Measurements from ENCODE around the gene SLC22A31. TPM values are rescaled to one million over a fixed set of nuclear protein-coding genes. Genes with fewer than 3 reads are reported as not detected.

Gene SLC22A31
- total and polyA plus RNA-seq, 10 donors, result 0.98 to 8.3 (median 4.6) TPM

DNA sequence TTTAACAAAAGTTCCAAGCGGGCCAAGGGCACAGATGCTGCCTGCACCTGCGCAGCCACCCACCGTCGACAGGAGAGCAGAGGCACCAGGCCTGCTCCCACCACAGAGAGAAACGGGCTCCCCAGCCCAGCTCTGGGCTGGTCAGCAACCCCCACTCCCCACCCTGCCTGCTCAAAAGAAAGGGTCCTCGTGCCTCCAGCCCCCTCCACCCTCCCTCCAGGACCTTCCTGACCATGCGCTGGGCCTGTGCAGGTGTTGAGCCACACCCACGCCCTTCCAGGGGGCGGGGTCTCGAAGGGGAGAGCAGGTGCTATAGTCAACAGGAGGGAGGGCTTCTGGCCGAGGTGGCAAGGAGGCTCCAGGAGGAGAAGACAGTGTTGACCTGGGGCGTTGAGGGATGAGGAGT lies 42.5 kb upstream of the SLC22A31 start:
- no peaks in the 10 kb centered on the region for H3K9me3 ChIP-seq
- H3K4me1 ChIP-seq, result peaks cover 4 to 34% (median 22%) of the 10 kb centered on the region in 6 donors
- WGBS, 5 donors, result 50 to 66% (median 55%) methylated on average over 12 of the region's 12 CpGs
- no peak overlapping the region for H3K27ac ChIP-seq
- DNase-seq, result no peak
- intact Hi-C loops (cut with DNase I; ENCODE audit: low total_unique reads), result no loop called here
- no peak overlapping the region for H3K4me3 ChIP-seq
- peaks cover 0 to 10% (median 0%) of the 10 kb centered on the region in 7 donors for H3K27me3 ChIP-seq (replicated peaks in 1 of 7)
- TF ChIP-seq POLR2AphosphoS5 (IDR thresholded peaks at IDR 0.05) (no peak), POLR2A (IDR thresholded peaks at IDR 0.05) (no peak), CTCF (IDR thresholded peaks at IDR 0.05 in 8 of 11, conservative IDR thresholded peaks at IDR 0.05 in 3 of 11) (no peak)
- no peaks in the 10 kb centered on the region for H3K36me3 ChIP-seq

DNA sequence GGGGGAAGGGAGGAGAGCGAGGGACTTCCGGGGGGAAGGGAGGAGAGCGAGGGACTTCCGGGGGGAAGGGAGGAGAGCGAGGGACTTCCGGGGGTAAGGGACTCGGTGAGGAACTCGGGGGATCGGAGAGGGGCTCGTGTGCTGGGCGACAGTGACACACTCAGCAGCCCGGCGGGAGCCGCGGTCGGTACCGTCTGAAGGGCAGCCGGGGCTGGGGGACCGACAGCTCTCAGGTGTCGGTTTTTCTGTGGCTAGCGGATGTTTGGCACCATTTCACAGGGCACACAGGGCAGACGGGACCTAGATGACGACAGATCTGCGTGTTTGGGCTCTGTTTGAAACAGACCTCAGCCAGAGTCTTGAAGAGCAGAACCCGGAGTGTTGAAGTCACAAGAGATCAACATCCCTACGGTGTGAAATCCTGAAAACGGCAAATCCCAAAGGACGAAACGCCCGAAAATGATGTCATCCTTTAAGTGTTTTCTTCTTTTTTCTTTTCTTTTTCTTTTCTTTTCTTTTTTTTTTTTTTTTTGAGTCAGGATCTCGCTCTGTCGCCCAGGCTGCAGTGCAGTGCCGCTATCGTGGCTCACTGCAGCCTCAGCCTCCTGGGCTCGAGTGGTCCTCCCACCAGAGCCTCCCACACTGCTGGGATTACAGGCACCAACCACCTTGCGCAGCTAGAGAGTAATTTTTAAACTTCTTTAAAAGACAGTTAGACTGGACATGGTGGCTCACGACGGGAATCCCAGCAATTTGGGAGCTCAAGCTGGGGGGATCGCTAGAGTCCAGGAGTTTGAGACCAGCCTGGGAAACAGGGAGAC lies 41.1 kb upstream of the SLC22A31 start:
- peaks cover 4 to 20% (median 13%) of the 10 kb centered on the region in 6 donors for H3K4me1 ChIP-seq
- no peaks in the 10 kb centered on the region for H3K9me3 ChIP-seq
- H3K36me3 ChIP-seq, result no peaks in the 10 kb centered on the region
- DNase-seq, result peak; percentile 94
- WGBS, 5 donors, result 10 to 12% (median 11%) methylated on average over 35 to 39 of the region's 39 CpGs
- intact Hi-C loops (cut with DNase I; ENCODE audit: low total_unique reads), result no loop called here
- peak overlapping the region; percentile 89 to 99 (median 96) for H3K27ac ChIP-seq
- peaks cover 0 to under 1% (median 0%) of the 10 kb centered on the region in 7 donors for H3K27me3 ChIP-seq (replicated peaks in 1 of 7)
- H3K4me3 ChIP-seq, result peak overlapping the region; percentile 35 to 82 (median 56)
- peak; percentile 39 to 69 (median 48) for TF ChIP-seq POLR2A (IDR thresholded peaks at IDR 0.05)
- TF ChIP-seq POLR2AphosphoS5 (IDR thresholded peaks at IDR 0.05), result peak; percentile 85 to 95 (median 89)
- no peak for TF ChIP-seq CTCF (IDR thresholded peaks at IDR 0.05 in 8 of 11, conservative IDR thresholded peaks at IDR 0.05 in 3 of 11)

- Histone ChIP-seq H3K27ac (no peak overlapping the region), H3K4me1 (peaks cover 4 to 24% (median 13%) of the 10 kb centered on the region in 6 donors), H3K9me3 (no peaks in the 10 kb centered on the region), H3K4me3 (no peak overlapping the region), H3K36me3 (peaks cover 0 to 24% (median under 1%) of the 10 kb centered on the region in 6 donors), H3K27me3 (replicated peaks in 1 of 7) (no peaks in the 10 kb centered on the region)
- WGBS, 5 donors, result 90 to 98% (median 92%) methylated on average over 3 of the region's 3 CpGs
- TF ChIP-seq POLR2A (IDR thresholded peaks at IDR 0.05) (no peak), CTCF (IDR thresholded peaks at IDR 0.05 in 8 of 11, conservative IDR thresholded peaks at IDR 0.05 in 3 of 11) (no peak), POLR2AphosphoS5 (IDR thresholded peaks at IDR 0.05) (no peak)
- intact Hi-C loops (cut with DNase I; ENCODE audit: low total_unique reads), result no loop called here
- DNase-seq, result no peak
Observed at GRCh38 chr16:89237733-89238132, 37.4 kb upstream of the SLC22A31 start.

Data from spleen (tissue), 11 donors.